H9 (cell line): ENCODE results near the gene ZNF644. TPM values are rescaled to one million over a fixed set of nuclear protein-coding genes. Genes with fewer than 3 reads are reported as not detected.

Experiments used
- DNase-seq: peaks from one replicate; pipeline ENCODE4 v3.0.0-alpha.2; 2017
- H2AFZ ChIP-seq: one replicate; pipeline ENCODE4 v1.6.1; 2013; ENCODE audit warnings: mild to moderate bottlenecking, low read length, control low read depth, moderate library complexity
- H2AK5ac ChIP-seq: 2 replicates; pipeline ENCODE4 v1.6.1; 2013; ENCODE audit warnings: low read length, control low read depth, mixed read lengths; ENCODE audit not compliant: insufficient read length
- H2BK120ac ChIP-seq: one replicate; pipeline ENCODE4 v1.6.1; 2013; ENCODE audit warnings: low read depth, mild to moderate bottlenecking, low read length, control low read depth, inconsistent platforms; ENCODE audit not compliant: poor library complexity, severe bottlenecking
- H2BK12ac ChIP-seq: 2 replicates; pipeline ENCODE4 v1.6.1; 2013; ENCODE audit warnings: low read length, control low read depth, mixed read lengths, low read depth; ENCODE audit not compliant: insufficient read length
- H2BK15ac ChIP-seq: 2 replicates; pipeline ENCODE4 v1.6.1; 2013; ENCODE audit warnings: low read depth, low read length, control low read depth
- H2BK20ac ChIP-seq: one replicate; pipeline ENCODE4 v1.6.1; 2013; ENCODE audit warnings: low read depth, mild to moderate bottlenecking, low read length, control low read depth, inconsistent platforms; ENCODE audit not compliant: poor library complexity, severe bottlenecking
- H2BK5ac ChIP-seq: 2 replicates; pipeline ENCODE4 v1.6.1; 2013; ENCODE audit warnings: low read length, control low read depth, mixed read lengths; ENCODE audit not compliant: insufficient read length
- H3K14ac ChIP-seq: 2 replicates; pipeline ENCODE4 v1.6.1; 2013; ENCODE audit warnings: low read length, control low read depth; ENCODE audit not compliant: insufficient read depth
- H3K18ac ChIP-seq: 2 replicates; pipeline ENCODE4 v1.6.1; 2013; ENCODE audit warnings: low read depth, mild to moderate bottlenecking, mixed read lengths, low read length, control low read depth; ENCODE audit not compliant: insufficient read length
- H3K23ac ChIP-seq: 2 replicates; pipeline ENCODE4 v1.6.1; 2013; ENCODE audit warnings: low read length, control low read depth, mixed read lengths, low read depth; ENCODE audit not compliant: insufficient read length
- H3K23me2 ChIP-seq: 2 replicates; pipeline ENCODE4 v1.6.1; 2013; ENCODE audit warnings: low read depth, mild to moderate bottlenecking, mixed read lengths, low read length, control low read depth; ENCODE audit not compliant: insufficient read length, poor library complexity, severe bottlenecking
- H3K27ac ChIP-seq: 2 replicates; pipeline ENCODE4 v1.5.1; 2013; ENCODE audit warnings: low read length, control low read depth, mixed read lengths, low read depth; ENCODE audit not compliant: insufficient read length
- H3K27me3 ChIP-seq: 2 replicates; pipeline ENCODE4 v1.6.1; 2013; ENCODE audit warnings: low read length, control low read depth, inconsistent platforms; ENCODE audit not compliant: insufficient read depth
- H3K4ac ChIP-seq: 2 replicates; pipeline ENCODE4 v1.6.1; 2013; ENCODE audit warnings: low read depth, mild to moderate bottlenecking, control low read depth, inconsistent platforms, low read length, moderate library complexity
- H3K4me1 ChIP-seq: 2 replicates; pipeline ENCODE4 v1.6.1; 2013; ENCODE audit warnings: low read length, control low read depth, inconsistent platforms; ENCODE audit not compliant: insufficient read depth
- H3K4me2 ChIP-seq: 2 replicates; pipeline ENCODE4 v1.6.1; 2013; ENCODE audit warnings: low read length, control low read depth, mixed read lengths; ENCODE audit not compliant: insufficient read length, insufficient read depth
- H3K56ac ChIP-seq: 2 replicates; pipeline ENCODE4 v1.6.1; 2013; ENCODE audit warnings: low read depth, mild to moderate bottlenecking, mixed read lengths, low read length, control low read depth; ENCODE audit not compliant: insufficient read length
- H3K79me1 ChIP-seq: 2 replicates; pipeline ENCODE4 v1.6.1; 2013; ENCODE audit warnings: low read depth, mild to moderate bottlenecking, moderate library complexity, low read length, control low read depth, inconsistent platforms; ENCODE audit not compliant: insufficient read depth, poor library complexity, severe bottlenecking
- H3K79me2 ChIP-seq: 2 replicates; pipeline ENCODE4 v1.6.1; 2013; ENCODE audit warnings: low read length, control low read depth, inconsistent platforms; ENCODE audit not compliant: insufficient read depth
- H3K9ac ChIP-seq: 2 replicates; pipeline ENCODE4 v1.6.1; 2013; ENCODE audit warnings: low read length, control low read depth, mixed read lengths; ENCODE audit not compliant: insufficient read length; ENCODE audit errors: extremely low read depth
- H3K9me3 ChIP-seq: one replicate; pipeline ENCODE4 v1.6.1; 2013; ENCODE audit warnings: low read depth, low read length, inconsistent platforms; ENCODE audit not compliant: control insufficient read depth
- H3T11ph ChIP-seq: one replicate; pipeline ENCODE4 v1.6.1; 2013; ENCODE audit warnings: mild to moderate bottlenecking, low read length, control low read depth, inconsistent platforms
- H4K20me1 ChIP-seq: one replicate; pipeline ENCODE4 v1.6.1; 2013; ENCODE audit not compliant: control insufficient read depth, insufficient read length, insufficient read depth
- H4K5ac ChIP-seq: 2 replicates; pipeline ENCODE4 v1.6.1; 2013; ENCODE audit warnings: low read depth, mild to moderate bottlenecking, mixed read lengths, low read length, control low read depth; ENCODE audit not compliant: insufficient read length
- H4K8ac ChIP-seq: replicated peaks from 2 replicates; pipeline ENCODE4 v1.6.1; 2013; ENCODE audit warnings: low read length, control low read depth, mixed read lengths, low read depth; ENCODE audit not compliant: insufficient read length
- H4K91ac ChIP-seq: 2 replicates; pipeline ENCODE4 v1.6.1; 2013; ENCODE audit warnings: low read depth, mild to moderate bottlenecking, moderate library complexity, mixed read lengths, low read length, control low read depth; ENCODE audit not compliant: insufficient read length
- H3K27ac Mint-ChIP-seq, 3 experiments: 2 replicates in 2 of 3; 3 replicates in 1 of 3; pipeline ENCODE4 v1.8.0; 2020 to 2021; ENCODE audit warnings: mixed read lengths in 3 of 3, mild to moderate bottlenecking in 1 of 3, moderate library complexity in 1 of 3
- H3K27me3 Mint-ChIP-seq: 2 replicates; pipeline ENCODE4 v1.8.0; 2021; ENCODE audit warnings: low read depth, mild to moderate bottlenecking, moderate library complexity, mixed read lengths
- H3K36me3 Mint-ChIP-seq, 3 experiments: 2 replicates in 2 of 3; 3 replicates in 1 of 3; pipeline ENCODE4 v1.8.0; 2020 to 2021; ENCODE audit warnings: low read depth in 3 of 3, mixed read lengths in 3 of 3; ENCODE audit not compliant: insufficient read depth in 1 of 3
- H3K4me1 Mint-ChIP-seq, 2 experiments: 2 replicates each; pipeline ENCODE4 v1.8.0; 2020; ENCODE audit warnings: mixed read lengths in 2 of 2
- H3K4me3 Mint-ChIP-seq, 2 experiments: 2 replicates in 1 of 2; 3 replicates in 1 of 2; pipeline ENCODE4 v1.8.0; 2020 to 2021; ENCODE audit warnings: mild to moderate bottlenecking in 2 of 2, mixed read lengths in 2 of 2, moderate library complexity in 1 of 2
- H3K9me3 Mint-ChIP-seq, 2 experiments: 2 replicates in 1 of 2; 3 replicates in 1 of 2; pipeline ENCODE4 v1.8.0; 2020; ENCODE audit warnings: mild to moderate bottlenecking in 2 of 2, mixed read lengths in 2 of 2, moderate library complexity in 1 of 2
- CTCF ChIP-seq: fragments of 200-600 bp; sonication (generic); conservative IDR thresholded peaks from 3 replicates; pipeline ENCODE4 v1.8.0; 2021; ENCODE audit warnings: antibody characterized with exemption, mild to moderate bottlenecking
- WGBS: extraction: QIAGEN DNeasy Blood & Tissue Kit; methylation state at CpG from one replicate; pipeline ENCODE4 v1.1.7; 2013; ENCODE audit warnings: missing lambda C conversion rate, low lambda C conversion rate, mixed read lengths; ENCODE audit not compliant: insufficient read length; ENCODE audit errors: extremely low coverage; 5-methylcytosine and 5-hydroxymethylcytosine counted together
- total RNA-seq: library from RNA; stranded (reverse); gene quantifications from 2 replicates; pipeline ENCODE4 v1.2.1, GENCODE V29; 2021

Gene ZNF644
- total RNA-seq, 1 experiment from 2014 or later = 78.9 TPM

- peaks cover 30% of the 10 kb centered on the region; the same call in 1 of the 2 replicates for H3K79me2 ChIP-seq
- Mint-ChIP-seq H3K9me3 (peaks cover 50 to 55% of the 10 kb centered on the region in 2 experiments), H3K4me3 (no peak overlapping the region), H3K27me3 (no peaks in the 10 kb centered on the region), H3K27ac (no peak overlapping the region), H3K4me1 (peaks cover 22 to 29% of the 10 kb centered on the region in 2 experiments), H3K36me3 (peaks cover 54 to 80% (median 72%) of the 10 kb centered on the region in 3 experiments)
- H4K20me1 ChIP-seq = no peaks in the 10 kb centered on the region
- no peak overlapping the region for H2BK12ac ChIP-seq
- H3K23me2 ChIP-seq = no peaks in the 10 kb centered on the region
- H3K27ac ChIP-seq = no peak overlapping the region
- no peak overlapping the region for H3K18ac ChIP-seq
- no peak overlapping the region for H2BK20ac ChIP-seq
- no peaks in the 10 kb centered on the region for H3K4me1 ChIP-seq
- no peak overlapping the region for H3K4ac ChIP-seq
- no peak overlapping the region for H3K4me2 ChIP-seq
- no peak overlapping the region for H4K91ac ChIP-seq
- H2AFZ ChIP-seq = no peak overlapping the region
- DNase-seq = no peak
- H2BK5ac ChIP-seq = no peak overlapping the region
- no peak overlapping the region for H3K9ac ChIP-seq
- no peak overlapping the region for H2BK15ac ChIP-seq
- no peak overlapping the region for H2BK120ac ChIP-seq
- no CpG with 5 or more reads among the region's 2 CpGs for WGBS
- no peak overlapping the region for H4K8ac ChIP-seq
- no peak overlapping the region for H4K5ac ChIP-seq
- no peaks in the 10 kb centered on the region for H3K27me3 ChIP-seq
- peaks cover 3% of the 10 kb centered on the region for H3K79me1 ChIP-seq
- no peak overlapping the region for H2AK5ac ChIP-seq
- no peak overlapping the region for H3K23ac ChIP-seq
- H3K9me3 ChIP-seq = no peaks in the 10 kb centered on the region
- H3T11ph ChIP-seq = no peak overlapping the region
- TF ChIP-seq CTCF = no peak
- H3K56ac ChIP-seq = no peak overlapping the region
- no peak overlapping the region for H3K14ac ChIP-seq
Observed at GRCh38 chr1:91004145-91004544, 17.7 kb downstream of the ZNF644 start.
